COLO668 (cell line): ENCODE measurements around the gene NOCT.
"Not testable (repeated sequence)": the region's sequence is repeated elsewhere in the genome, so short reads cannot be mapped to it uniquely, and the experiment has no call there.

ENCODE experiments used
- DNase-seq: peaks from one replicate; lab custom pipeline; 2025; ENCODE audit not compliant: unreplicated experiment; lab: John Stamatoyannopoulos, UW

The NOCT gene

DNA sequence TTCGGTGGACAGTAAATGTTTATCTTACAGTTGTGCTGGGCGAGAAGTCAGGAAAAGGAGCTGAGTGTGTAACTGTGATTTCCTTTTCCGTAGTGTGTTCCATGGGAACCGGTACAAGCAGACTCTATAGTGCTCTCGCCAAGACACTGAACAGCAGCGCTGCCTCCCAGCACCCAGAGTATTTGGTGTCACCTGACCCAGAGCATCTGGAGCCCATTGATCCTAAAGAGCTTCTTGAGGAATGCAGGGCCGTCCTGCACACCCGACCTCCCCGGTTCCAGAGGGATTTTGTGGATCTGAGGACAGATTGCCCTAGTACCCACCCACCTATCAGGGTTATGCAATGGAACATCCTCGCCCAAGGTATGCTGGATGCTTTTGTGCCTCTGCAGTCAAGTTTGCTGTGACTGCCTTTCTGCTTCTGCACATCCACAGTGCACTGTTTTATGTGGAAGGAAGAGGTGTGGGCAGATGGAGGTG, 27.4 kb downstream of the NOCT start:
- no peak for DNase-seq

DNA sequence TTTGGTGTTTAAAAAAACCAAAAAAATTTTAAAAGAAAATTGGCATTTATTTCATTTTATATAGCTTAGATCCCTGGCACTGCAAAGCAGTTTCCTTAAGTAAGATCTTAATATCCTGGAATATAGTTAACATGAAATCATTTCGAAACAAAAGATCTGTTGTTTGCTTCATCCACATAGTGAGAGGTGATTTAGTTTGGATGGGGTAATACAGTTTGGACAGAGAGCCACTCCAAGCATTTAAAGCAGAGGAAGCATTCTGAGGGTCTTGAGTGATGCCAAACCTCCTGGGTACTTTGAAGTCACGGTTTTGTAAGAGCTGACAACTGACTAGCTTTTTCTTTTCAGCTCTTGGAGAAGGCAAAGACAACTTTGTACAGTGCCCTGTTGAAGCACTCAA, 28.7 kb downstream of the NOCT start:
- DNase-seq = no peak

DNA sequence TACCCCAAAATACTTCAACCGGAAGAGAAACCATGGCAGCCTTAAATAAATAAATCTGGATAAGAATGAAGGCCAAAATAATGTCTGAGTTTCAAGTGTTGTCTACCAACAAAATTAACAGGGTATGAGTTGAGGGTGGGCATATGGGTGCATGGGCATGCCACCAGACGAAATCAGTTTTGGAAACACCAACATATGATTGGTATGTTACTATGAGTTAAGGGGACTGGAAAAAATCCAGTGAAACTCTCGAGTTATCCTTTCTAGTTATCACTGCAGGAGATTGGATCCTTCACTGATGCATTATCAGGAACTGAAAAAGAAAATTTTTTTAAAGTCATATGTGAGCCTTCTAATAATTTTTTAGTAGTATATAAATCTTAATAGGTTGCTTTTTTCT, 32.4 kb downstream of the NOCT start:
- DNase-seq = no peak

DNA sequence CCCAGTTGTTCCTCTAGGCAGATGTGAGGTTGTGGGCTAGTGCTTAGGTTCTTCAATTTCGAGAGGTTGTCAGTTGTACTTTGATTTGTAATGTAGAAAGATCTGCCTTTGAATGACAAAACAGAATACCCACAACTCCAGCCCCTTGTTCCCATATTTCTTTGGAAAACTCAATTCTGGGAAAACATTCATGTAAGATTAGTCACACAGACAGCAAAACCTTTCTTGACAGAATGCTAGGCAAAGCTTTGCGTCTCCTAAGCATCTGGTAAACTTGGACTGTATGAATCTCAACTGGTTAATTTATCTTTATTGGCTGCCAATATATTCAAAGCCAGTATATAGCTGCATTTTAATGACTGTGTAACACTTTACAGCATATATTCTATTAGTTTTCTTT, 34.9 kb downstream of the NOCT start:
- DNase-seq = no peak

DNA sequence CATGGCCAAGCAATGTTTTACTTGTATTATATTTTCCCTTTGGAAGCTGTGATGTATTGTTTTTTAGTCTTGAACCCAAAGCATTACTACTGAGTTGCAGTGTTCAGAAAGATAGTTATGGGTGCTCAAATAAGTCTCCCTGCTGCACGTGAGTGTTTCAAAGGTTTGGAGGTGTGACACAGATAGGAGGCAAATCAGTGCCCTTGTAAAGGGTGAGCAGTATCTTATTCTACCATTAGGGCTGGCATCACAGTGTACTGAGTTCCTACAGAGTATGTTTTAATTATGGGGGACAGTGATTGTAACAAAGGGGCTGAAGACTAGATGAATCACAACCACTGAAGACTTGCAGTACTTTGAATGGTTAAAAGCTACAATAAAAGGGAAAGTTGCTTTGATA, 38.3 kb downstream of the NOCT start:
- DNase-seq = no peak

DNA sequence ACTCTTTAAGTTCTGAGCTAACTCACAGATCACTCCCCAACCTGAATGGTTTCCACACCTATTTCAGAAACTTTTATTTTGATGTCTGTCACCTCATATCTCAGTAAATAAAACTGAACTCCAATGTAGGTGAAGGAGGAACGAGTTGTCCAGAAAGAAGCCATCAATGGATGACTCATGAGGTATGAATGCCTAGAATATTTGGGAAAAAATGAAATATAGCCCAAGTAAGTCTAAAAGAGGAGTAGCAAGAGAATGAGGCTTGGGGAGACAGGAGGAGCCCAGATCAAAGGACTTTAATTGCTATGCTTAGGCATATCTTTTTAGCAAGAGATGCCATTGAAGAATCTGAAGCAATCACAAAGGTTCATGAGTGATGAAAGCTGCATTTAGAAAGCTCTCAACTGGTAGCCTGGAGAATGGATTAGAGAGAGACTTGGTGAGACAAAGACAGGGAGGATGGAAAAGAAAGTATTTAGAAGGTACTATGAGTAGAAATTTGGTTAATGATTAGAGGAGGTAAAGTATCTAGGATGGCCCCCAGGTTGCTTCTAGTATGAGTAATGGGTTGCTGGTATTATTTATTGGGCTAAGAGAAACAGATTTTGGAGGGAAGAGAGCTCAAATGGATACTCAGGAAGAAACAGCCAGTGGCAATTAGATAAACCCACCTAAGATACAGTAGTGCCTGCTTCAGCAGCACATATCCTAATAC, 39.4 kb downstream of the NOCT start:
- DNase-seq = no peak

DNA sequence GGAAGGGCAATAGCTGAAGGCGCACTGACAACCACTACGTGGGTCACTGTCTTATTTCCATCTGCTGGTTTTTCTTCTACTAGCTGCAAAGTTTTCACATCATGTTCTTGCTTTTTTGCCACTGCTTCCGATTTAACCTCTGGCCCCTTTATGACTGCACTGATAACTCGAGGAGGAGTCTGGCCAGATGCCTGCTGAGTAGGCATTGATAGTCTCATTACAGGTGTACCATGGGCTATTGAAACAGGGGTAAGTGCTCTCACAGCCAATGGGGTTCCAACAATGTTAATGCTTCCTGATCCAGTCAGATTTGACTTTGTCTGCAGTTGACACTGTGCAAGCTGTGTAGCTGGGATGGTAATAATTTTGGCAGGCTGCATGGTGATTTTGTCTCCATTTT, 43.4 kb downstream of the NOCT start:
- not testable (repeated sequence) for DNase-seq

DNA sequence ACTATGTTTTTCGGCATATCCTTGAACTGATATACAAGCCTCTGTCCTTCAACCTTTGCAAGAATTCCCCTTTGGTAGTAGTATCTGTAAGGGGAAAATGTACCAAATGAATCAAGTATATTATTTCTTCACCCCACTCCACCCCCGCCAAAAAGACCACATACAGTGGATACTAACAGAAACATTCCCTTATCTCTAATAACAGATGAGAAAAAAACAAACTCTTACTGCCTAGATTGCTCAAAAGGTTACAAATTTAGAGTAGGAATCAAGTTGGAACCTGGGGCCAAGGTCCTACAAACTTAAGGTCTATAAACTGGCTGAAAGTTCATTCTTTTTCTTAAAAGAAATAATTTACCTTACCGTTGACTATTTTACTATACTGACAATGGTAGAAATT, 45.0 kb downstream of the NOCT start:
- no peak for DNase-seq

DNA sequence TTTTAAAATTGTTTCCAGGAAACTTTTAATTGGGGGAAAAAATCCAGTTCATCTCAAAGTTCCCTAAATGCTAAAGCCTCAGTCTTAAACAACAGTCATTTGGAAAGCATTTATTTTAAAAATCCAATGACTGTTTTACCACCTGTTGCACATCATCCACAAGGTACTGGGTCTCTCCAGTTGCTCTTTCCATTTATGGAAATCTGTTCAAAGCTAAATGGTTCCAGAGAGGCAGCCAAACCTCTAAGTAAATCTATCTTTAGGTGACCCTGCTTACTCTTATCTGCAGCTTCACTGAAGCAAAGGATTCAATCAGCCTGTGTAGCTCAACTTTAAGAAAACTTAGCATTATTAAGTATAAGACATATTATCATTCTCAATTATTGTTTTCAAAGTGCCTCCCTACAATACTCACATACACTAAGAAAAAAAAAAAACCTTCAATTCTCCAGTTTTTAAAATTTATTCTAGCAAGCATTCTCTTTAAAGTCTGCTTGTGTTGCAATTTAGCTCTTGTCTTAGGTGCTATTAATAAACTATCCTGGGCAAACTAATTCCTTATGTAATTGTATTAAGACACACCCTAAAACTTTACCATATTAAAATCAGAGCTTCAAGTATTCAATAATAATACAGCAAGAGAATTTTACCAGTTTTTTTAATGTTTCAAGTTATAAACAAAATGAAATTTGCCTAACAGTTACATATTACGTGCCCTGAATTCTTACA, 60.6 kb downstream of the NOCT start:
- DNase-seq = no peak

DNA sequence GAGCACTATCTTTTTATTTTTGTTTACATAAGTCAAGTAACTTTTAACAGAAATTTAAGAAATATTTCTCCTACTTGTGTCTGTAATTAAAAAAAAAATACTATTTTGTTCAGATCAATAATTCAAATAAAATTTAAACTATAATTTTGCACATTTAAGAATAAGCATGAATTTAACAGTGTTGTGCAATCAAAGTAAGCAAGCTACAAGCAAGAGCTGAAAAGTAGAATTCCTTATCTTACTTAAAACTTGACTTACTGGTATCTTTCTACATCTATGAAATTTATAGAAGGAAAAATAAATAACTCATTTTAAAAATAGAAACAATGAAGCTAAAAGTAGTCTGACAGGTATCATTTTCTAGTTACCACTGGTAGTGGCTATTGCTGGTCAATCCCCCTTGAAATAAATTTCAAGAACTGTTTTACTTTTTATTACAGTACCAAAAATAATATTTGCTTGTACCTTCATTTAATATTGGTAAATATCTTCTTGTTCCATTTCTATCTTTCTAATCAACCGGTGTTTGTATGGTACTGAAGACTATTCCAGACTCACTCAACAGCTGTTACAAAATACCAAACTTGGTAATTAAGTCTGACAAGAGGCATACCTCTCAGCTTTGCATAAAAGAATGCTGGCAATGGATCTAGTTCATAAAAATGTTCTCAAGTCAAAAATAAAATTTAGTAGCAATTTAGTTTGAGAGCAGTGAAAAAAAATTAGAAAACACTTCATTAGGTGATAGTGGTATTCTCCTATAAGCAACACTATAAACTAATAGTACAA, 62.2 kb downstream of the NOCT start:
- no peak for DNase-seq

DNA sequence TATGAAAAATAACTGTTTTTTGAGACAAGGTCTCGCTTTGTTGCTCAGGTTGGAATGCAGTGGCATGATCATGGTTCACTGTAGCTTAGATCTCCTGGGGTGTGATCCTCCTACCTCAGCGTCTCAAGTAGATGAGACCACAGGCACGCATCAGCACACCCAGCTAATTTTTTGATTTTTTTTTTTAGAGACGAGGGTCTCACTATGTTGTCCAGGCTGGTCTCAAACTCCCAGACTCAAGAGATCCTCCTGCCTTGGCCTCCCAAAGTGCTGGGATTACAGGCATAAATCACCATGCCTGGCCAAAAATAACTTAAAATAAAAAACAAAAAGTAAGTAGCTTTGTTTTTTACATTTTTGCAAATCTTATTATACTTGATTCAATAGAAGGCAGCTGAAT, 63.3 kb downstream of the NOCT start:
- DNase-seq = no peak

DNA sequence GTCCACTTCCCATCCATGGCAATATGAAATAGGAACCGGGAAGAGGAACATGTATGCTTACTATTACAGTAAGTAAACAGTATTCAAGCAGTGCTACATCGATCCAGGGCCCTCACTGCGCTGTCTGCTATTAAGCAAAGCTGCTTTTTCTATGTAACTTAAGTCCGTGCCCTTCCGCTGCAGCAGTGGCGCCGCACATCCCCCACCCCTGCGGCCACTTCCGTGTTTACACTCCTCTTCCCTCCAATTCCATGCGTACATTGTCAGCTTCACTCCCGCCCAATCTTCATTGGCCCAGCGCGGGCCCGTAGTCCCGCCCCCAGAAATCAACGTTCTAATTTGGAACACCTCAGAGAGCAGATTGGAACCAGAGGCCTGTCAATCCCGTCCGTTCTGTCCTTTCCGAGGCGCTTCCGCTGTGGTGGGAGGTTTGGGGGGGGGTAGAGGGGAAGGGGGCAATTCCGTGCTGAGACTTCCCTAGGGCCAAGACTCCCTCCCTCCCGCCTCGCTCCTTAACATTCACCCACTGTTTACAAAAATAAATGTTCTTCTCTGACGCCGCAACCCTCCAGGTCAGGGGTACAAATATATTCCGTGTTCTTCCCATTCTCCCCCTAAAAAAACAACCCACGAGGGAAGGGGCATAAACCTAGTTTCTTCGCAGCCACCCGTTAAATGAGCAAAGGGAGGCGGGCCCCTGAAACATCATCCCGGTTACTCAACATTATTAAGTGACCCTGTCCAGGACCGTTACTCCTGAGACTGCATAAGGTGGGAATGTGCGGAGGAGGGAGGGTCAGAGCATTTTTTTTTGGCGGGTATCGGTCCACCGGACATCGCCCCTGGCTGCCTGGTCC, 67.4 kb downstream of the NOCT start:
- DNase-seq = peak; percentile 97

DNA sequence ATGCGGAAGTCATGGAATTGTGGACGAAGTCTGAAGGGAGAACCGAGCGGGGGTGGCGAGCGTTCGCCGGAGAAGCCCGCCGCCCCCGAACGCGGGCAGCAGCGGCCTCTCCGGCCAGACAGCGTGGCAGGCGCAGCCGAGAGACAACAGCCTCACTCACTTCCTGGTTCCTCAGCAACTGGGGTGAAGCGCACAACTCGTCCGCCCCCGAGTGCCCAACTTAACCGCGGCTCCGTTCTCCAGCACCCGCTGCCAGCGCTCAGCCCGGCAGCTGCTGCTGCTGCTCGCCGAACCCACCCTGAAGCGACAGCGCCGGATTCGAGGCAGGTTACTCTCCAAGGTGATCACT, 68.0 kb downstream of the NOCT start:
- DNase-seq = peak; percentile 67

DNA sequence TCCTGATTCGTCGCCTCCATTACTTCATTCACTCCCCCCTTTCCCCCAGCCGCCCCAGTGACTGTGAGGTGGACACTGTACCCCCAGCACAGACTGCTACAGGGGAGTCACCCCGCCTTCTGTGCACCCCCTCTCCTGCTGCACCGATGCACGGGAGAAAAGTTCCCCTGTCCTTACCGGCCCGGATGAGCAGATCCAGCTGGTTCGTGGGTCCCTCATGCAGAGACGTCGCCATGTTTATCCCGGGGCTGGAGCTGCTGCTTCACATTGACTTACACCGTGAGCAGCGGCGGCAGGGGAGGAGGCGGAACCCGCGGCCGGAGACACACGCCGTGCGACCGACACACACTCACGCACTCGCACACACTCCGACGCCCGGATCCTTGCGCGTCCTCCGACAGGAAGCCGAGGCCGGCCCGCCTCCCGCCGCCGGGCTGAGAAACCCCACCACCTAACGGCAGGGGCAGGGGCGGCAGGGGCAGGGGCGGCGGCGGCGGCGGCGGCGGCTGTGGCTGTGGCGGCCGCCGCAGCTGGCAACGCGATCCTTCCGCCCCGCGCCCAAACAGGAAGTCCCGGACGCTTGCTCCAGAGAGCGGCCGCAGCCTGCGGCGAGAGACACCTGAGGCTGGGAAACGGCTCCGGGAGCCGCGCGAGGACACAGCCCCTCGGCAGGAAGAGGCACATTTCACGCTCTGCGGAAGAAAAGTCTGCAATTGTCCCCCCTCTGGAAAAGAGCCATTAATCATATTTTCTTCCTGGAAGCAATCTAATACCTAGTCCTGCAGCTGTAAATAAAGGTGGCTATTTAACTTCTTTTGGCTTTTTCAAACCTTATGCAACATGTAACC, 68.6 kb downstream of the NOCT start:
- DNase-seq = peak; percentile 96

DNA sequence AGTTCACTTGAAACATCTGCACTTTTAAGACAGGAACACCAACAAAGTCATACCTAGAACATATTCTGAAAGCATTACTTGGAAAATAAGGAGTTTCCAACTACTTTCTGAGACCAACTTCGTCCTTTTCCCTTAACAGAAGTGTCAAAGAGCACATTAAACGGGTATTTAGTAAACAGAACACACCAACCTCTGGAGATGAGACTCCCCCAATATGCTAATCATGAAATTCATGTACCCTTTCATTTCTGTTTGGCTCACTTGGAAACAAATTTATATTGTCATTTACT, 69.2 kb downstream of the NOCT start:
- no peak for DNase-seq

DNA sequence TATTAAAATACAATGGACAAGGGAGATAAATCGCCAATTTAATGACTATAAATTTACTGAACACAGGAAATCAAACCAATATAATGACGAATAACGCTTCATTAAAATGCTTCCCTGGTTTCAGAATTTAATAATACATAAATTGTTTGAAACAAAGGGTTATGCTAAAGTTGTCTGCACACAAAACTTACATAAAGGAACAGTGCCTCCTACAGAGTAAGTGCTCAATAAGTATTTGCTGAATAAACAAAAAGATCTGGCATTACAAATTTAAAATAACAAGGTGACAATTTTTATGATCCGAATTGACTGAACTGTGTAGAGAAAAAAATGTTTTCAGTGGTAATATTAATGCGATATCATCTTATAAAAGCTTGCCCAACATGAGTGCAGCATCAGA, 69.6 kb downstream of the NOCT start:
- no peak for DNase-seq

DNA sequence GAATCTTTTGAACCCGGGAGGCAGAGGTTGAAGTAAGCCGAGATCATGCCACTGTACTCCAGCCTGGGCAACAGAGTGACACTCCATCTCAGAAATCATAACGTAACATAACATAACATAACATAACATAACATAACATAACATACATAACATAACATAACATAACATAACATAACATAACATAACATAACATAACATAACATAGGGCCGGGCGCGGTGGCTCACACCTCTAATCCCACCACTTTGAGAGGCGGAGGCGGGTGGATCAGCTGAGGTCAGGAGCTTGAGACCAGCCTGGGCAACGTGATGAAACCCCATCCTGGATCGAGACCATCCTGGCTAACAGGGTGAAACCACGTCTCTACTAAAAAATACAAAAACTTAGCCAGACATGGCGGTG, 76.7 kb downstream of the NOCT start:
- no peak for DNase-seq
